ENCODE measurements around the gene KLHL26.

KLHL26 gene

GRCh38 chr19:18646535-18647370, 9.9 kb downstream of the KLHL26 start:
- no peak for DNase-seq (ENCODE audit: low read depth in 3 of 3, low spot score in 1 of 3)

- DNase-seq (ENCODE audit: low read depth in 3 of 3, low spot score in 1 of 3) = no peak
Measured at GRCh38 chr19:18647371-18647767, 10.5 kb downstream of the KLHL26 start.

GRCh38 chr19:18647807-18648206, 11.0 kb downstream of the KLHL26 start:
- DNase-seq (ENCODE audit: low read depth in 3 of 3, low spot score in 1 of 3) = no peak

GRCh38 chr19:18648973-18649315, 12.1 kb downstream of the KLHL26 start:
- DNase-seq (ENCODE audit: low read depth in 3 of 3, low spot score in 1 of 3) = no peak

GRCh38 chr19:18649371-18650020, 12.7 kb downstream of the KLHL26 start:
- DNase-seq (ENCODE audit: low read depth in 3 of 3, low spot score in 1 of 3) = no peak

- DNase-seq (ENCODE audit: low read depth in 3 of 3, low spot score in 1 of 3) = no peak
Measured at GRCh38 chr19:18650021-18650390, 13.2 kb downstream of the KLHL26 start.

GRCh38 chr19:18650468-18651041, 13.7 kb downstream of the KLHL26 start:
- DNase-seq (ENCODE audit: low read depth in 3 of 3, low spot score in 1 of 3) = no peak

- no peak for DNase-seq (ENCODE audit: low read depth in 3 of 3, low spot score in 1 of 3)
Measured at GRCh38 chr19:18651300-18651699, 14.5 kb downstream of the KLHL26 start.

- DNase-seq (ENCODE audit: low read depth in 3 of 3, low spot score in 1 of 3) = no peak
Measured at GRCh38 chr19:18651733-18652132, 14.9 kb downstream of the KLHL26 start.

- no peak for DNase-seq (ENCODE audit: low read depth in 3 of 3, low spot score in 1 of 3)
Measured at GRCh38 chr19:18653853-18654252, 17.0 kb downstream of the KLHL26 start.

GRCh38 chr19:18654469-18654868, 17.6 kb downstream of the KLHL26 start:
- no peak for DNase-seq (ENCODE audit: low read depth in 3 of 3, low spot score in 1 of 3)

- DNase-seq (ENCODE audit: low read depth in 3 of 3, low spot score in 1 of 3) = no peak
Measured at GRCh38 chr19:18655173-18655844, 18.5 kb downstream of the KLHL26 start.

GRCh38 chr19:18656337-18657086, 19.7 kb downstream of the KLHL26 start:
- DNase-seq (ENCODE audit: low read depth in 3 of 3, low spot score in 1 of 3) = no peak

- no peak for DNase-seq (ENCODE audit: low read depth in 3 of 3, low spot score in 1 of 3)
Measured at GRCh38 chr19:18657590-18658365, 20.9 kb downstream of the KLHL26 start.

- no peak for DNase-seq (ENCODE audit: low read depth in 3 of 3, low spot score in 1 of 3)
Measured at GRCh38 chr19:18658366-18658855, 21.6 kb downstream of the KLHL26 start.

- DNase-seq (ENCODE audit: low read depth in 3 of 3, low spot score in 1 of 3) = no peak
Measured at GRCh38 chr19:18659281-18660050, 22.6 kb downstream of the KLHL26 start.

- DNase-seq (ENCODE audit: low read depth in 3 of 3, low spot score in 1 of 3) = no peak
Measured at GRCh38 chr19:18660051-18660910, 23.5 kb downstream of the KLHL26 start.

- no peak for DNase-seq (ENCODE audit: low read depth in 3 of 3, low spot score in 1 of 3)
Measured at GRCh38 chr19:18660939-18661670, 24.3 kb downstream of the KLHL26 start.
